Left ventricle myocardium inferior (tissue), 1 donor: Measurements from ENCODE around the gene XPO6. TPM values are rescaled to one million over a fixed set of nuclear protein-coding genes. Genes with fewer than 3 reads are reported as not detected.
"Not testable (repeated sequence)": the region's sequence is repeated elsewhere in the genome, so short reads cannot be mapped to it uniquely, and the experiment has no call there.

Experiments used
- DNase-seq: peaks from one replicate; pipeline ENCODE4 v3.0.0-alpha.2; 2020
- H3K27ac ChIP-seq: fragments of 200-600 bp; replicated peaks from 2 replicates; pipeline ENCODE4 v1.8.0; 2021
- H3K27me3 ChIP-seq: fragments of 200-600 bp; 2 replicates; pipeline ENCODE4 v1.8.0; 2021; ENCODE audit warnings: low read depth
- H3K36me3 ChIP-seq: fragments of 200-600 bp; 2 replicates; pipeline ENCODE4 v1.8.0; 2021
- H3K4me1 ChIP-seq: fragments of 200-600 bp; 2 replicates; pipeline ENCODE4 v1.8.0; 2021
- H3K4me3 ChIP-seq: fragments of 200-600 bp; 2 replicates; pipeline ENCODE4 v1.8.0; 2021; ENCODE audit warnings: mild to moderate bottlenecking, moderate library complexity
- H3K9me3 ChIP-seq: fragments of 200-600 bp; replicated peaks from 2 replicates; pipeline ENCODE4 v1.8.0; 2021
- CTCF ChIP-seq: fragments of 200-600 bp; IDR thresholded peaks from 2 replicates; pipeline ENCODE4 v1.8.0; 2021; ENCODE audit warnings: antibody characterized with exemption, mild to moderate bottlenecking, borderline replicate concordance
- intact Hi-C: fragments of 100-400 bp; cut with micrococcal nuclease; formaldehyde crosslinking; loops from one replicate; pipeline ENCODE4 v1.11.0; 2022
- total RNA-seq: library from RNA; stranded (reverse); fragmentation: NEBNext Ultra II Directional; extraction: Animal tissue kit (Norgen Biotek cat#: 25700); gene quantifications from one replicate; pipeline ENCODE4 v1.2.1, GENCODE V29; 2021
- donor health status: DM: no; HTN: yes; CAD: no; lungs with severe emphysema.

The XPO6 gene
- total RNA-seq, 1 donor from 2014 or later, result 26.4 TPM

- Histone ChIP-seq H3K27ac (no peak overlapping the region), H3K36me3 (no peaks in the 10 kb centered on the region), H3K4me3 (no peak overlapping the region), H3K9me3 (peaks cover 8% of the 10 kb centered on the region), H3K27me3 (no peaks in the 10 kb centered on the region), H3K4me1 (no peaks in the 10 kb centered on the region)
- DNase-seq, result no peak
- intact Hi-C loops, result no loop called here
- no peak for TF ChIP-seq CTCF
Measured at GRCh38 chr16:28241924-28242323, 30.2 kb upstream of the XPO6 start.

GRCh38 chr16:28237754-28238357, 26.1 kb upstream of the XPO6 start:
- Histone ChIP-seq H3K4me3 (no peak overlapping the region), H3K9me3 (peaks cover 15% of the 10 kb centered on the region), H3K27me3 (peaks cover 3% of the 10 kb centered on the region), H3K36me3 (no peaks in the 10 kb centered on the region), H3K27ac (no peak overlapping the region), H3K4me1 (no peaks in the 10 kb centered on the region)
- intact Hi-C loops, result no loop called here
- DNase-seq, result no peak
- TF ChIP-seq CTCF, result no peak

- Histone ChIP-seq H3K36me3 (no peaks in the 10 kb centered on the region), H3K9me3 (peaks cover 7% of the 10 kb centered on the region), H3K4me3 (no peak overlapping the region), H3K27ac (no peak overlapping the region), H3K27me3 (peaks cover 3% of the 10 kb centered on the region), H3K4me1 (no peaks in the 10 kb centered on the region)
- DNase-seq, result no peak
- intact Hi-C loops, result no loop called here
- no peak for TF ChIP-seq CTCF
Measured at GRCh38 chr16:28231763-28232162, 20.0 kb upstream of the XPO6 start.

GRCh38 chr16:28223909-28224308, 12.1 kb upstream of the XPO6 start:
- H3K4me1 ChIP-seq, H3K27ac ChIP-seq, H3K9me3 ChIP-seq, DNase-seq, H3K27me3 ChIP-seq, H3K36me3 ChIP-seq, intact Hi-C loops, H3K4me3 ChIP-seq: not testable (repeated sequence)

- H3K9me3 ChIP-seq, H3K27ac ChIP-seq, H3K4me1 ChIP-seq, intact Hi-C loops, H3K4me3 ChIP-seq, H3K27me3 ChIP-seq, DNase-seq, H3K36me3 ChIP-seq: not testable (repeated sequence)
Measured at GRCh38 chr16:28219777-28220176, 8.0 kb upstream of the XPO6 start.

GRCh38 chr16:28219282-28219681, 7.5 kb upstream of the XPO6 start:
- no peak for TF ChIP-seq CTCF
- Histone ChIP-seq H3K4me1 (no peaks in the 10 kb centered on the region), H3K9me3 (no peaks in the 10 kb centered on the region), H3K27me3 (no peaks in the 10 kb centered on the region), H3K4me3 (no peak overlapping the region), H3K36me3 (no peaks in the 10 kb centered on the region), H3K27ac (no peak overlapping the region)
- DNase-seq, result no peak
- intact Hi-C loops, result no loop called here
